ENCODE results near the gene PES1. TPM values are rescaled to one million over a fixed set of nuclear protein-coding genes. Genes with fewer than 3 reads are reported as not detected.

The PES1 gene
- total and polyA plus RNA-seq, 11 donors: 15.7 to 60.9 (median 27.8) TPM

DNA sequence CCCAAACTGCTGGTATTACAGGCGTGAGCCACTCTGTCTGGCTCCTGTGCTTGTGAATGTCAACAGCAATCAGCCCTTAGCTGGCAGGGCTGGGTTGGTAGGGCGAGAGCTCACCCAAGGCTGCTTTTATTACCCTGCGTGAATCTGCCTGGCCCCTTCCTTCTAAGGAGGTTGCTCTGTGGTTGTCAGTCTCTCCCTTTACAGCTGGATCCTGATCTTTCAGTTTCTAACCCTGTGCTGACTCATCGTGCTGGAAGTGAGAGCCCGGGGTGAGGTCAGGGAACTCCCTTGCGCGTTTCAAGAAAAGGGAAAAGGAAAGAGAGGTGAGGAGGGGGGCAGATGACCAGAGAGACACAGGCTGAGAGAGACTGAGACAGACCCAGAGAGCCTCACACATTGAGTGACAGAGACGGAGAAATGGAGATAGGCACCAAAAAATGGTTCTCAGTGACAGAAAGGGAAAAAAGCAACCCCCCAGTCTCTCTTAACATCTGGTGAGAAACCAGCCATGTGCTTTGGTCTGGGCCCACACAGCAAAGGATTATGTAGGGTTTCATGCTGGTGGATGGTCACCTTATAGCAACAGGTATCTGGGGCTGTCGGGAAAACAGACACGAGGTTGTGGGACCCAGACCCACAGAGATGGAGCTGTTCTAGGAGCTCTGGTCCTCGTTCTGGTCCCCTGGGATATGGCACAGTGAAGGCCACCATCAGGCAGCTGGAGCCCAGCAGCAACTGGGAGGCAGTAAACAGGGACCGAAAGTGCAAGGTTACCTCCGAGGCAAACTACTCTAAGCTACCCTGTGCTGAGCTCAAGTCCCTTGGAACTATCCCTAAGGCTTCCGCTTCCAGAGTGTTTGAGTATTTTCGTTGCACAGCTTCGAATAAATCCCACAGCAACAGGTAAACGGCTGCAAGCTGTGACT lies 17.8 kb upstream of the PES1 start:
- Histone ChIP-seq H3K4me1 (peaks cover 0 to 58% (median 34%) of the 10 kb centered on the region in 12 donors), H3K27ac (peak overlapping the region in 11 of 12 donors; percentile 49 to 89 (median 76)), H3K9me3 (no peaks in the 10 kb centered on the region), H3K36me3 (peaks cover 0 to 39% (median 15%) of the 10 kb centered on the region in 9 donors), H3K27me3 (no peaks in the 10 kb centered on the region), H3K4me3 (peak overlapping the region in 9 of 12 donors; percentile 2 to 76 (median 16))
- intact Hi-C loops (cut with DNase I): loop anchor here in 4 of 10 donors (10.0 kb wide), 3 partner anchors 185 to 885 kb away; partner anchors contain the start of genes MTFP1 (in 2 of the 4), PIK3IP1 (in 1 of the 4) and SFI1 (in 1 of the 4)
- ATAC-seq (peak; percentile 12 to 68 (median 68)), DNase-seq (peak in 4 of 5 donors; percentile 56 to 66 (median 58))
- WGBS, 4 donors: 60 to 70% (median 62%) methylated on average over 17 of the region's 17 CpGs
- TF ChIP-seq, protein P1, sequence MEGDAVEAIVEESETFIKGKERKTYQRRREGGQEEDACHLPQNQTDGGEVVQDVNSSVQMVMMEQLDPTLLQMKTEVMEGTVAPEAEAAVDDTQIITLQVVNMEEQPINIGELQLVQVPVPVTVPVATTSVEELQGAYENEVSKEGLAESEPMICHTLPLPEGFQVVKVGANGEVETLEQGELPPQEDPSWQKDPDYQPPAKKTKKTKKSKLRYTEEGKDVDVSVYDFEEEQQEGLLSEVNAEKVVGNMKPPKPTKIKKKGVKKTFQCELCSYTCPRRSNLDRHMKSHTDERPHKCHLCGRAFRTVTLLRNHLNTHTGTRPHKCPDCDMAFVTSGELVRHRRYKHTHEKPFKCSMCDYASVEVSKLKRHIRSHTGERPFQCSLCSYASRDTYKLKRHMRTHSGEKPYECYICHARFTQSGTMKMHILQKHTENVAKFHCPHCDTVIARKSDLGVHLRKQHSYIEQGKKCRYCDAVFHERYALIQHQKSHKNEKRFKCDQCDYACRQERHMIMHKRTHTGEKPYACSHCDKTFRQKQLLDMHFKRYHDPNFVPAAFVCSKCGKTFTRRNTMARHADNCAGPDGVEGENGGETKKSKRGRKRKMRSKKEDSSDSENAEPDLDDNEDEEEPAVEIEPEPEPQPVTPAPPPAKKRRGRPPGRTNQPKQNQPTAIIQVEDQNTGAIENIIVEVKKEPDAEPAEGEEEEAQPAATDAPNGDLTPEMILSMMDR (IDR thresholded peaks at IDR 0.05): no peak
- no peak for TF ChIP-seq POLR2A (IDR thresholded peaks at IDR 0.05)

DNA sequence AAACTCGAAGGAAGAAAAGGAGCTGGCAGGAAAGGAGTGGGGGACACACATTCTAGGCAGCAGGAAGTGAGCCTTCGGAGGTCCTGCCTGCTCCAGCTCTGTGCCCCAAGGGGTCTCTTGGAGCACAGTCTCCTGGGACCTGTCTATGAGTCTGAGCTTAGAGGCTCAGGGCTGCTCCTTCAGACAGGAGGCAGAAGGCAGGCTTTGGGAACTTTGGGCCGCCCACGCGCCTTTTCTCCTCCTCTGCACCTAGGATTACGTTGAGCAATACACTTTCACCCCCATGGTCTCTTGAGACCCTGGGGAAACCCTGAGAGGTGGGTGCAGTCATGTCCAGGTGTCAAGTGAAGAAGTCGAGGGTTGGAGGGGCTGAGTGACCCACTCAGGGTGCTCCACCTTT lies 16.2 kb upstream of the PES1 start:
- peak overlapping the region in 11 of 12 donors; percentile 70 to 89 (median 81) for H3K27ac ChIP-seq
- intact Hi-C loops (cut with DNase I): loop anchor here in 4 of 10 donors (10.0 kb wide), 3 partner anchors 183 to 887 kb away; partner anchors contain the start of genes MTFP1 (in 2 of the 4), PIK3IP1 (in 1 of the 4) and SFI1 (in 1 of the 4)
- ATAC-seq: no peak
- no peak for DNase-seq
- TF ChIP-seq POLR2A (IDR thresholded peaks at IDR 0.05): no peak
- TF ChIP-seq, protein P1 (IDR thresholded peaks at IDR 0.05): no peak
- WGBS, 4 donors: 69 to 79% (median 75%) methylated on average over 7 of the region's 7 CpGs
- peaks cover 0 to 23% (median 5%) of the 10 kb centered on the region in 9 donors for H3K36me3 ChIP-seq
- peaks cover 0 to 58% (median 34%) of the 10 kb centered on the region in 12 donors for H3K4me1 ChIP-seq
- no peaks in the 10 kb centered on the region for H3K9me3 ChIP-seq
- H3K27me3 ChIP-seq: no peaks in the 10 kb centered on the region
- H3K4me3 ChIP-seq: peak overlapping the region in 10 of 12 donors; percentile 48 to 80 (median 68)

DNA sequence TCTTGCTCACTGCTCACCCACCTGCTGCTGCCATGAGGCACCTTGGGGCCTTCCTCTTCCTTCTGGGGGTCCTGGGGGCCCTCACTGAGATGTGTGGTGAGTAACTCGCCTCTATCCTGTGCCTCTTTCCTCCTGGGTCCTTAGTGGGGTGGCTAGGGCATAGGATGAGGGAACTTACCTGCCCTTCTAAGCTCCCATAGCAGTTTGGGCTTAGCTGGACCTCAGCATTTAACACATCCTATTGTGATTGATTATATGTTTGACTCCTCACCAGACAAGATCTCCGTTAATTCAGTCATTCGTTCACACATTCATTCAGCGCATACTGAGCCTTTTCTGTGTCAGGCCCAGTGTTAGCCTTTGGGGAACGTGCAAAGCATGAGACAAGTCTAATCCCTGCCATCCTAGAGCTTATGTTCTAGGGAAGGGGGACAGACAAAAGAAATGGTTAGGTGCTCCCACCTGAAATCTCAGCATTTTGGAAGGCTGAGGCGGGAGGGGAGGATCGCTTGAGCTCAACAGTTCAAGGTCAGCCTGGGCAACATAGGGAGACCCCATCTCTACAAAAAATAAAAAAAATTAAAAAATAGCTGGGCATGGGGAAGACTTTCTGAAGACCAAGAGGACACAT lies 15.7 kb upstream of the PES1 start:
- DNase-seq (no peak), ATAC-seq (no peak)
- intact Hi-C loops (cut with DNase I): loop anchor here in 4 of 10 donors (10.0 kb wide), 3 partner anchors 183 to 887 kb away; partner anchors contain the start of genes MTFP1 (in 2 of the 4), PIK3IP1 (in 1 of the 4) and SFI1 (in 1 of the 4)
- H3K36me3 ChIP-seq: peaks cover 0 to 18% (median 4%) of the 10 kb centered on the region in 9 donors
- TF ChIP-seq, protein P1 (IDR thresholded peaks at IDR 0.05): no peak
- no peak for TF ChIP-seq POLR2A (IDR thresholded peaks at IDR 0.05)
- H3K4me3 ChIP-seq: peak overlapping the region; percentile 30 to 80 (median 66)
- no peaks in the 10 kb centered on the region for H3K9me3 ChIP-seq
- WGBS, 4 donors: 69 to 81% (median 76%) methylated on average over 7 of the region's 7 CpGs
- peaks cover 0 to 58% (median 34%) of the 10 kb centered on the region in 12 donors for H3K4me1 ChIP-seq
- peak overlapping the region; percentile 45 to 89 (median 80) for H3K27ac ChIP-seq
- H3K27me3 ChIP-seq: no peaks in the 10 kb centered on the region

Measured in heart left ventricle (tissue), 16 donors.